Chondrocyte (in vitro differentiated cells): ENCODE measurements around the gene RHOT1. TPM values are rescaled to one million over a fixed set of nuclear protein-coding genes. Genes with fewer than 3 reads are reported as not detected.
A peak's percentile ranks its signal among the peaks of the same experiment; 100 is the strongest.
"Not testable (repeated sequence)": the region's sequence is repeated elsewhere in the genome, so short reads cannot be mapped to it uniquely, and the experiment has no call there.

Experiments
- DNase-seq: peaks from one replicate; pipeline ENCODE4 v3.0.0; 2021; ENCODE audit warnings: mixed read lengths, low spot score
- H3K27ac Mint-ChIP-seq: one replicate; pipeline ENCODE4 v1.8.0; 2021; ENCODE audit warnings: mild to moderate bottlenecking, moderate library complexity, mixed read lengths; ENCODE audit not compliant: unreplicated experiment
- H3K27me3 Mint-ChIP-seq: 2 replicates; pipeline ENCODE4 v1.8.0; 2021; ENCODE audit warnings: low read depth, mixed read lengths
- H3K36me3 Mint-ChIP-seq: 2 replicates; pipeline ENCODE4 v1.8.0; 2021; ENCODE audit warnings: low read depth, mixed read lengths
- H3K4me1 Mint-ChIP-seq: 2 replicates; pipeline ENCODE4 v1.8.0; 2021; ENCODE audit warnings: low read depth, mild to moderate bottlenecking, mixed read lengths
- H3K4me3 Mint-ChIP-seq: one replicate; pipeline ENCODE4 v1.8.0; 2021; ENCODE audit warnings: mild to moderate bottlenecking, moderate library complexity, mixed read lengths; ENCODE audit not compliant: unreplicated experiment
- H3K9me3 Mint-ChIP-seq: 2 replicates; pipeline ENCODE4 v1.8.0; 2021; ENCODE audit warnings: low read depth, mixed read lengths
- CTCF ChIP-seq: fragments of 200-600 bp; sonication (generic); IDR thresholded peaks from 2 replicates; pipeline ENCODE4 v1.5.0; 2021; ENCODE audit warnings: antibody characterized with exemption, mild to moderate bottlenecking, moderate library complexity
- total RNA-seq: library from RNA; stranded (reverse); gene quantifications from 3 replicates; pipeline ENCODE4 v1.2.1, GENCODE V29; 2021

The RHOT1 gene
- total RNA-seq, 1 donor from 2014 or later = 27.0 TPM

- Mint-ChIP-seq H3K27me3 (no peaks in the 10 kb centered on the region), H3K9me3 (peaks cover 6% of the 10 kb centered on the region), H3K4me1 (peaks cover 12% of the 10 kb centered on the region), H3K27ac (no peak overlapping the region), H3K36me3 (no peaks in the 10 kb centered on the region), H3K4me3 (no peak overlapping the region)
- DNase-seq = no peak
- no peak for TF ChIP-seq CTCF
Observed at GRCh38 chr17:32136856-32137255, 5.4 kb upstream of the RHOT1 start.

GRCh38 chr17:32139504-32139903 lies 2.8 kb upstream of the RHOT1 start:
- DNase-seq, H3K4me3 Mint-ChIP-seq, H3K27ac Mint-ChIP-seq, H3K36me3 Mint-ChIP-seq, H3K9me3 Mint-ChIP-seq, H3K27me3 Mint-ChIP-seq: not testable (repeated sequence)
- peaks cover 25% of the 10 kb centered on the region for H3K4me1 Mint-ChIP-seq

GRCh38 chr17:32141258-32141657 lies 1.0 kb upstream of the RHOT1 start:
- H3K4me1 Mint-ChIP-seq = peaks cover 25% of the 10 kb centered on the region

GRCh38 chr17:32141679-32142037 lies 644 bp upstream of the RHOT1 start:
- H3K27me3 Mint-ChIP-seq = no peaks in the 10 kb centered on the region
- peaks cover 25% of the 10 kb centered on the region for H3K4me1 Mint-ChIP-seq
- H3K9me3 Mint-ChIP-seq = no peaks in the 10 kb centered on the region
- peaks cover 2% of the 10 kb centered on the region for H3K36me3 Mint-ChIP-seq
- no peak for DNase-seq
- H3K27ac Mint-ChIP-seq = peak overlapping the region; percentile 89
- peak overlapping the region; percentile 99 for H3K4me3 Mint-ChIP-seq
- no peak for TF ChIP-seq CTCF

More at GRCh38 chr17:32141258-32141657, 1.0 kb upstream of the RHOT1 start:
- TF ChIP-seq CTCF = no peak
- Mint-ChIP-seq H3K27ac (peak overlapping the region; percentile 89), H3K27me3 (no peaks in the 10 kb centered on the region), H3K36me3 (peaks cover 2% of the 10 kb centered on the region), H3K9me3 (no peaks in the 10 kb centered on the region), H3K4me3 (peak overlapping the region; percentile 99)
- no peak for DNase-seq

GRCh38 chr17:32142857-32143526 lies 690 bp downstream of the RHOT1 start:
- DNase-seq = no peak
- Mint-ChIP-seq H3K9me3 (no peaks in the 10 kb centered on the region), H3K4me1 (peaks cover 25% of the 10 kb centered on the region), H3K27ac (peak overlapping the region; percentile 96), H3K4me3 (peak overlapping the region; percentile 99), H3K27me3 (no peaks in the 10 kb centered on the region), H3K36me3 (peaks cover 2% of the 10 kb centered on the region)
- TF ChIP-seq CTCF = no peak

GRCh38 chr17:32143527-32143870 lies 1.2 kb downstream of the RHOT1 start:
- Mint-ChIP-seq H3K27me3 (no peaks in the 10 kb centered on the region), H3K27ac (peak overlapping the region; percentile 96), H3K4me1 (peaks cover 28% of the 10 kb centered on the region), H3K4me3 (peak overlapping the region; percentile 99), H3K36me3 (peaks cover 2% of the 10 kb centered on the region), H3K9me3 (no peaks in the 10 kb centered on the region)
- no peak for TF ChIP-seq CTCF
- no peak for DNase-seq

GRCh38 chr17:32144442-32144841 lies 2.1 kb downstream of the RHOT1 start:
- not testable (repeated sequence) for H3K36me3 Mint-ChIP-seq, H3K27me3 Mint-ChIP-seq, DNase-seq, H3K4me3 Mint-ChIP-seq, H3K9me3 Mint-ChIP-seq, H3K27ac Mint-ChIP-seq
- peaks cover 26% of the 10 kb centered on the region for H3K4me1 Mint-ChIP-seq
